Neural progenitor cell (in vitro differentiated cells): ENCODE data around the gene PC.

Source experiments
- CTCF ChIP-seq: fragments of 200-600 bp; sonication (generic); IDR thresholded peaks from 2 replicates; pipeline ENCODE4 v1.5.1; 2017; ENCODE audit warnings: antibody characterized with exemption, mild to moderate bottlenecking
- EZH2 ChIP-seq: fragments of 200-600 bp; sonication (generic); IDR thresholded peaks from 2 replicates; pipeline ENCODE4 v1.6.1; 2017; ENCODE audit warnings: antibody characterized with exemption, mild to moderate bottlenecking, moderate library complexity

- TF ChIP-seq CTCF (no peak), EZH2 (no peak)
Observed at GRCh38 chr11:66815646-66816045, 142.5 kb downstream of the PC start.
